ENCODE data around the gene IFNE.

IFNE gene

GRCh38 chr9:21507483-21507790 lies 25.3 kb upstream of the IFNE start:
- H3K4me3 ChIP-seq (ENCODE audit: low read depth, low read length), result no peak overlapping the region
- no peak for TF ChIP-seq CTCF (IDR thresholded peaks at IDR 0.05; ENCODE audit: low read depth, low read length)

- no peak overlapping the region for H3K4me3 ChIP-seq (ENCODE audit: low read depth, low read length)
- TF ChIP-seq CTCF (IDR thresholded peaks at IDR 0.05; ENCODE audit: low read depth, low read length), result no peak
These were observed 24.7 kb upstream of the IFNE start for GRCh38 chr9:21506626-21507482.

GRCh38 chr9:21505425-21506179 lies 23.5 kb upstream of the IFNE start:
- no peak for TF ChIP-seq CTCF (IDR thresholded peaks at IDR 0.05; ENCODE audit: low read depth, low read length)
- H3K4me3 ChIP-seq (ENCODE audit: low read depth, low read length), result no peak overlapping the region

GRCh38 chr9:21504894-21505293 lies 22.8 kb upstream of the IFNE start:
- TF ChIP-seq CTCF (IDR thresholded peaks at IDR 0.05; ENCODE audit: low read depth, low read length), result no peak
- no peak overlapping the region for H3K4me3 ChIP-seq (ENCODE audit: low read depth, low read length)

GRCh38 chr9:21504113-21504512 lies 22.0 kb upstream of the IFNE start:
- no peak for TF ChIP-seq CTCF (IDR thresholded peaks at IDR 0.05; ENCODE audit: low read depth, low read length)
- no peak overlapping the region for H3K4me3 ChIP-seq (ENCODE audit: low read depth, low read length)

GRCh38 chr9:21502586-21502985 lies 20.5 kb upstream of the IFNE start:
- no peak for TF ChIP-seq CTCF (IDR thresholded peaks at IDR 0.05; ENCODE audit: low read depth, low read length)

GRCh38 chr9:21499912-21500311 lies 17.8 kb upstream of the IFNE start:
- TF ChIP-seq CTCF (IDR thresholded peaks at IDR 0.05; ENCODE audit: low read depth, low read length), result no peak
- no peak overlapping the region for H3K4me3 ChIP-seq (ENCODE audit: low read depth, low read length)

More at GRCh38 chr9:21502586-21502985, 20.5 kb upstream of the IFNE start:
- no peak overlapping the region for H3K4me3 ChIP-seq (ENCODE audit: low read depth, low read length)
